ENCODE measurements around the gene MAP3K6. TPM values are rescaled to one million over a fixed set of nuclear protein-coding genes. Genes with fewer than 3 reads are reported as not detected.

Gene MAP3K6
- total and polyA plus RNA-seq, 2 donors (not counting 3 experiments of a cell fraction or from before 2014, with no cell fraction given), result 9.9 to 12.4 TPM

DNA sequence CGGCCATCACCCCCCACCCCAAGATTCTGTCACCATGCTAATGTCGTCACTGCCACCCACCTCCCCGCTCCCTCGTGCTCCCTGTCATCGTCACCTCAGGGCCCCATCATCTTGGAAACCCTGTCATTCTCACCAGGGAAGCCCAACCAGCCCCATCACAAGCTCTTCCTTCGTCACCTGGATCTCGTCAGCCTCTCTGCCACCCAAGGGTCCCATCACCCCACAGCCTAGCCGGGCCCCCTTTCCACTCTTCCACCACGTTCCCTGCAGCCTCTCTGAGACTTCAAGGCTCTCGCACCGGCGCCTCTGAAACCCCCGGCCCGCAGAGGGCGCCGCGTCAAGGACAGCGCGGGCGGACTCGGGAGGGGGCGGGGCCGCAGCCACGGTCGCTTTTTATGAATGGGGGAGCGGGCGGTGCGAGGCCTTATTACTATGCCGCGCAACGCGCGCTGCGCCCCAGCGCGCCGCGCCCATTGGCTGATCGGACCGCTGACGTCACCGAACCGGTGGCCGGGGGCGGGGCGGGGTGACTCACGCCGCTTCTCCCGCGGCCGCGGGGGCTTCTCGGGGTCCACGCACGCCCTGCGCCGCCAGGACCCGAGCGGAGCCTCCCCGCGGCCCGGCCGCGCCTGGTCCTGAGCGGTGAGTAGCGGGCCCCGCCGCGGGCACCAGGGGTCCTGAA, 25.5 kb upstream of the MAP3K6 start, which contains the start of gene GPR3:
TSS of gene GPR3 (plus strand) at position 527 of the 682 bp plus-strand sequence. CDS start 1,177 bp downstream, outside the sequence.
- Histone ChIP-seq H4K20me1 (replicated peaks; ENCODE audit: control insufficient read depth, extremely low read depth, insufficient read depth, low read length) (no peaks in the 10 kb centered on the region), H3K27me3 (ENCODE audit: control insufficient read depth in 2 of 2, insufficient read depth in 2 of 2, low read length in 2 of 2) (no peaks in the 10 kb centered on the region), H3K27ac (ENCODE audit: insufficient read depth, low read depth, low read length) (peak within 1 kb of the TSS; percentile 73), H3K9ac (replicated peaks; ENCODE audit: extremely low read depth, insufficient read depth, low read length) (peak within 1 kb of the TSS; percentile 87), H3K4me1 (ENCODE audit: control insufficient read depth, extremely low read depth, insufficient read depth, low read length) (peaks cover 21% of the 10 kb centered on the region), H3K4me3 (replicated peaks in 1 of 3; ENCODE audit: insufficient read depth in 1 of 3, low read depth in 1 of 3, low read length in 3 of 3) (peak within 1 kb of the TSS; percentile 46 to 80 (median 70)), H3K36me3 (ENCODE audit: control insufficient read depth in 2 of 2, extremely low read depth in 1 of 2, insufficient read depth in 2 of 2, low read length in 2 of 2) (no peaks in the 10 kb centered on the region), H3K79me2 (ENCODE audit: control insufficient read depth, insufficient read depth, low read length) (peaks cover 5% of the 10 kb centered on the region), H2AFZ (ENCODE audit: low read depth, low read length) (peak within 1 kb of the TSS; percentile 91), H3K4me2 (ENCODE audit: insufficient read depth, low read length) (peak within 1 kb of the TSS; percentile 84), H3K9me3 (replicated peaks; ENCODE audit: control insufficient read depth, insufficient read depth, low read length) (no peaks in the 10 kb centered on the region), H3K9me1 (replicated peaks; ENCODE audit: control insufficient read depth, extremely low read depth, insufficient read depth, low read length) (no peaks in the 10 kb centered on the region)
- ChIA-PET CTCF (interaction anchor here (0.7 to 7.4 kb wide), 13 partner anchors 20 to 348 kb away, joined by 3 to 161 read pairs (median 6); partner anchors contain the start of gene MAP3K6), POLR2A (no interaction called here)
- dilution Hi-C loops (cut with MboI; ENCODE audit: extremely low pct_ligation_motif_present, low sequenced_read_pairs), result no loop called here
- intact Hi-C loops (cut with micrococcal nuclease), result loop anchor here (1.0 to 10.0 kb wide), 7 partner anchors 26 to 350 kb away; partner anchors contain the start of genes MAP3K6 and TMEM222
- DNase-seq (ENCODE audit: low read depth, low spot score) (peak; percentile 93), FAIRE-seq (peak; percentile 93)
- no peak for TF ChIP-seq POLR2A (IDR thresholded peaks at IDR 0.05; ENCODE audit: low read depth, low read length)
- TF ChIP-seq, protein P1, sequence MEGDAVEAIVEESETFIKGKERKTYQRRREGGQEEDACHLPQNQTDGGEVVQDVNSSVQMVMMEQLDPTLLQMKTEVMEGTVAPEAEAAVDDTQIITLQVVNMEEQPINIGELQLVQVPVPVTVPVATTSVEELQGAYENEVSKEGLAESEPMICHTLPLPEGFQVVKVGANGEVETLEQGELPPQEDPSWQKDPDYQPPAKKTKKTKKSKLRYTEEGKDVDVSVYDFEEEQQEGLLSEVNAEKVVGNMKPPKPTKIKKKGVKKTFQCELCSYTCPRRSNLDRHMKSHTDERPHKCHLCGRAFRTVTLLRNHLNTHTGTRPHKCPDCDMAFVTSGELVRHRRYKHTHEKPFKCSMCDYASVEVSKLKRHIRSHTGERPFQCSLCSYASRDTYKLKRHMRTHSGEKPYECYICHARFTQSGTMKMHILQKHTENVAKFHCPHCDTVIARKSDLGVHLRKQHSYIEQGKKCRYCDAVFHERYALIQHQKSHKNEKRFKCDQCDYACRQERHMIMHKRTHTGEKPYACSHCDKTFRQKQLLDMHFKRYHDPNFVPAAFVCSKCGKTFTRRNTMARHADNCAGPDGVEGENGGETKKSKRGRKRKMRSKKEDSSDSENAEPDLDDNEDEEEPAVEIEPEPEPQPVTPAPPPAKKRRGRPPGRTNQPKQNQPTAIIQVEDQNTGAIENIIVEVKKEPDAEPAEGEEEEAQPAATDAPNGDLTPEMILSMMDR (IDR thresholded peaks at IDR 0.05; ENCODE audit: extremely low read depth in 1 of 2, insufficient read depth in 1 of 2, low read depth in 1 of 2, low read length in 2 of 2), result peak; percentile 66 to 72
- no peak for TF ChIP-seq GATA2 (IDR thresholded peaks at IDR 0.05; ENCODE audit: insufficient read depth, insufficient read length, low read depth, low read length)
- peak; percentile 61 for TF ChIP-seq JUN (IDR thresholded peaks at IDR 0.05; ENCODE audit: borderline replicate concordance, insufficient read depth, insufficient read length, low read depth)
- TF ChIP-seq EZH2 (IDR thresholded peaks at IDR 0.05; ENCODE audit: borderline replicate concordance, low read depth, low read length, severe bottlenecking), result no peak
- peak; percentile 10 for TF ChIP-seq POLR2AphosphoS5 (IDR thresholded peaks at IDR 0.05; ENCODE audit: insufficient read depth, low read depth, low read length)
- no peak for TF ChIP-seq MYC (IDR thresholded peaks at IDR 0.05; ENCODE audit: low read depth, low read length)
- peak; percentile 88 for TF ChIP-seq FOS (IDR thresholded peaks at IDR 0.05; ENCODE audit: borderline replicate concordance, insufficient read depth, low read length)
- no TSS peak for BruUV-seq (replicated peaks)

Measured in endothelial cell of umbilical vein (primary cell).